ENCODE measurements around the gene CDH3.

CDH3 gene

DNA sequence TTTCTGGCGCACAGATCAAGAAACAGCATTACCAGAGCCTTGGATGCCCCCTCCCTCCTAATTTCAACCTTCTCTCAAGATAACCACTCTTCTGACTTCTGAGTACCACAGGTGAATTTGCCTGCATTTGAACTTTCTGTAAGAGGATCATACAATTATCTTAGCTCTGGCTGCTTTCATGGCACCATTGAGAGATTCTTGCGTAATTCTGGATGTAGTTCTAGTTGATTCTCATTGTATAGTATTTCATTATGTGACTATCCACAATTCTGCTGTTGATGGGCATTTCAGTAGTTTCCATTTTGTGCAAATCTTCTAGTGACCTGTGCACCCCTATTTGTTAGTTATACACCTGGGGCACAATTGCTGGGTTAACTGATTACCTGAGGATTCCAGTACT is 7.5 kb downstream of the CDH3 start:
- DNase-seq: no peak

DNA sequence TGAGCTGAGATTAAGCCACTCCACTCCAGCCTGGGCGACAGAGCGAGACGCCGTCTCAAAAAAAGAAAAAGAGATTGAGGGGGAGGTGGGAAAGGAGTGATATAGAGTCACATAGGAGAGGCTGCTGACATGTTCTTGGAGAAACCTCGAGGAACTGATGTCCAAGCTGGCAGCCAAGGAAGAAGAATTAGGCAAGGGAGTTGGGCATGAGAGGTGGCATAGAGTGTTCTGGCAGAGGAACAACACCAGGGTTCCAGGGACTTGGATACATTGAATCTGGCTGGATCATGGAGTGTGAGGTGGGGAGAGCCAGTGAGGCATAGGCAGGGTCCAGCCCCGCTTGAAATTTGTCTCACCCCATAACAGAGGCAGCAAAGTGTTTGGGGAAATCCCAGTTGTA is 10.7 kb downstream of the CDH3 start:
- no peak for DNase-seq

DNA sequence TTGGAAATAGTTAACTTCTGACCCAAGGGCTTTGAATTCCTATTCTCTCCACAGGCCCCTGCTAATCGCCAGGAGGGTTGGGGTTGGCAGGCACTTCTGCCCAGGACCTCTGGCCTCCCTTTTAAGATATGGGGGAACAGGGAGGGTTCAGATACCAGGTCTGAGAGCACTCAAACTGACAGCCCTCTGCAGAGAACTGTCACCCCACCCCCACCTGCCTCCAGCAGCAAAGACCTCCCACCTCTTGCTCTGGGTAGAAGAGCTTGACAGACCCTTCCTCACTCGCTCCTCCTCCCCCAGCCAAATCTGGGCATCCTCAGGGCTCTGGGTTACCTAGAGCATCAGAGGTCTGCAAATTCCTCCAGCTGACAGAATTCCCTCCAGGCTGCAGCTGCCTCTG is 11.6 kb downstream of the CDH3 start:
- no peak for DNase-seq

DNA sequence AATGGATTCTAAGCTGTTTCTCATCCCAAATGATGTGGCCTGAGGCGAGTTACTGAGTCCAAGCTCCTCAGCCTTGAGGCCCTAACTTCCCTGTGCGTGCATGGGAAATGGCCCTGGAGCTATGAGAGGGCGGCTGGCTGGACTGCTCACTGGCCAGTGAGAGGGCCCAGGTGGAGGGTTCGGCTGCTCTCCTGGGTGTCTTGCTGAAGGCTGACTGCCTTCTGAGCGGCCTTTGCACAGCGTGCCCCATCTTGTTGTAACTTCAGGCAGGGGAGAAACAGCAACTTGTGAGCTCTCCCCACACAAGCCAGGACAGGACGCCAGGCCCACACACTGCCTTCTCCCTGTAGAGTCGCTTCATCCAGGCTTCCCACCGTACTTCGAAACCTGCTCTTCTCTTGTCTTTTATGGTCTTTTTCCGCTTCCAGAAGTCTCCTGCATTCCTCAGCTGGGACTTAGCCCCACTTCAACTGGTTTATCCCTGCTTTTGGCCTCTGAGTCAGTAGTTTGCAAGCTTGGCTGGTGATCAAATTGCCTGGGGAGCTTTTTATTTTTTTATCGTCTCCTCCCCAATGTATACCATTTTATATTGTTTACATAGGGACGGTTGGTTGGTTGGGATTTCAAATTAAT is 13.3 kb downstream of the CDH3 start:
- no peak for DNase-seq

DNA sequence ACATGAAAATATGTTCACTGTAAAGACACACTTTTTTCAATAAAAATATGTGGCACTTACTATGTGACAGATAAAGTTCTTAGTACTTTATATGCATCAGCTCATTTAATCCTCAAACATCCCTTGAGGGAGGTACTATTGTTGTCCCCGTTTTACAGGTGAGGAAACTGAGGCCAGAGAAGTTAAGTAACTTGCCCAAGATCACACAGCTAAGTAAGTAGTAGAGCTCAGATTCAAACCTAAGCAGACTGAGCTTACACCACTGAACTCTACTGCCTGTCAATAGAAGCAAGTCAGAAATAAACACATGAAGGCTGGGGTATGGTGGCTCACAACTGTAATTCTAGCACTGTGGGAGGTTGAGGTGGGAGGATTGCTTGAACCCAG is 13.9 kb downstream of the CDH3 start:
- no peak for DNase-seq

DNA sequence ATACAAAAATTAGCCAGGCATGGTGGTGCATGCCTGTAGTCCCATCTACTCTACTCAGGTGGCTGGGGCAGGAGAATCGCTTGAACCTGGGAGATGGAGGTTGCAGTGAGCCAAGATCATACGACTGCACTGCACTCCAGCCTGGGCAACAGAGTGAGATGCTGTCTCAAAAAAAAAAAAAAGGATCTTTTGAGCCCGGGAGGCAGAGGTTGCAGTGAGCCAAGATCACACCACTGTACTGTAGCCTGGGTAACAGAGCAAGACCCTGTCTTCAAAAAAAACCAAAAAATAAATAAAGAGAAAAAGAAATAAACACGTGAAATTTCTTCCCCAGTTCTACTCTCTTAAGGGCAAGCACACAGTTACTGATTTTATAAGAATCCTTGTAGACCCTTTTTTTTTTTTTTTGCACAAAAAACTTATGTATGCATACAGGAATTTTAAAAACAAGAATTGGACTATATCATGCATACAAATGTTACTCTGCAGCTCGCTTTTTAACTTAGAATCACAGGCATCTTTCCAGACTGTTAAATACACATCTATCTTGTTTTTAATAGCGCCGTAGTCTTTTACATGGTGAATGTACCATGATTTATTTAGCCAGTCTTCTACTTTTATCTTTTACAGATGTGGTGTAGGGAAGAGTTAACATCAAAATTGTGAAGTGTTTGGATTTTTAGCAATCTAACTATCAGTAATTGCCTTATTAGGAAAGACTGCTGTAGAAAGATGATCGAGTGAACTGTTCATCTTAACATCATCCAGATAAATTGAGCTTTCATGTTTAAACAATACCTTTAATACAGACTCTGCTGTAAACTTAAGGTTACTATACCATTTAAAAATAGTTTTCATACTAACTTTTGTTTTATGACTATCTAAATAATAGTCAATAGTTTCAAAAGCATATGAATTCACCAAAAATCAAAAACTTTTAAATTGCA is 14.6 kb downstream of the CDH3 start:
- no peak for DNase-seq

DNA sequence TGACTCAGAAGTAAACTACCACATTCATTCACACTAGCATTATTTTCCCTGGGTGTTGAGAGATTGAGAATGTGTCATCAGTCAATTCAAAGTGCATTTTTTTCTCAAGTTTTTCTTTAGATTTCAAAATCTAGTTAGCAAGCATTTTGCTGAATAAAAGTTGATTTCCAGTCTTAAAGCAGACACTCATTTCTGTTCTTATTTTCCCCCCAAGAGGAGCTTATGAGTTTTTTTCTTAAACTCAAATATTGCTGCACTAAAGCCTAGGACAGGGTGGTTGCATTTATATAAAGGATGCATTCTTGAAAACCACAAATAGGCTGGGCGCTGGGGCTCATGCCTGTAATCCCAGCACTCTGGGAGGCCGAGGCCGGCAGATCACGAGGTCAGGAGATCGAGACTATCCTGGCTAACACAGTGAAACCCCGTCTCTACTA is 15.3 kb downstream of the CDH3 start:
- no peak for DNase-seq

DNA sequence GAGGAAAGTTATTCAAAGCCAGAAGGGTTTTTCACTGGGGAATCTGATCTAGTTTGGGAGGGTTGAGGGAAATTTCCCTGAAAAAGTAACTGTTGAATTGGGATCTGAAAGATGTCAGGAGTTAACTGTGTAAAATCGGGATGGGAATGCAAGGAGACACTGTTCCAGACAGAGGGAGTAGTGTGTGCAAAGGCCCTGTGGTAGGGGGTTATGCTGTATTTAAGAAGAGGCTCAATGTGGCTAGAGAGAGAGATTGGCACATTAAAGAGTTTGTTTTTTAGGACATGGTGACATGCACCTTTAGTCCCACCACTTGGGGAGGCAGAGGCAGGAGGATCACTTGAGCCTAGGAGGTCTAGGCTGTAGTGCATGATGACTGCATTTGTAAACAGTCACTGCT is 16.9 kb downstream of the CDH3 start:
- no peak for DNase-seq

DNA sequence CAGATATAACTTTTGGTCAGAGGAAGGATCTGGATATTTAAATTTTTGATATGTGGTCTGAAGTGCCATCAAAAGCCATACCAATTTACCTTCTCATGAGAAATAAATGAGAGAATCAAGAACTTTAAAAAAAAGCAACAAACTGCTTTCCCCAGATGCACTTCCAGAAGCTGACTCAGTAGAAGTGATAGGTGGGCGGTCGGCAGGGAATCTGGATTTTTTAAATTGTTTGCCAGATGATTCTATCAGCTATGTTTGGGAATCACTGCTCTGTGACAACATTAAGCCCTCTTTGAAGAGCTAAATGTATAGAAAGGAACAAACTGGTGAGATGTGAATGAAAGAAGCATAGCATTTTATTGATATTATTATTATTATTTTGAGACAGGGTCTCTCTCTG is 19.2 kb downstream of the CDH3 start:
- DNase-seq: no peak

DNA sequence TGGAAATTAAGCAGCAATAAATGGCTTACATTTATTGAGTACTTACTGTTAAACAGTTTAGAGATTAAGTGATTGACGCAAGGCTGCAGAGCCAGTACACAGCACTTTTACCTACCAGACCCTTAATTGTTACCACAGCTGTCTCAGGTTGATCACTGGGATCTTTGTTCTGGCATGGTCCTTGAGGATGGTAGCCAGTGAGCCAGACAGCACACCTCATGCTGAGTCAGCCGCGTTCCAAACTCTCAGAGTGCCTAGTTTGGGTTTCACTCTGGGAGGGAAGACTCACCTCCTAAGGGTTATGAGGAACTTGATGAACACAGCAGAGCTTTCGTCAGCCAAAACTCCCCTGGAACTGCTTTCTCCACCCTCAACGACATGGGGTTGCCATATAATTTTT is 20.4 kb downstream of the CDH3 start:
- no peak for DNase-seq

DNA sequence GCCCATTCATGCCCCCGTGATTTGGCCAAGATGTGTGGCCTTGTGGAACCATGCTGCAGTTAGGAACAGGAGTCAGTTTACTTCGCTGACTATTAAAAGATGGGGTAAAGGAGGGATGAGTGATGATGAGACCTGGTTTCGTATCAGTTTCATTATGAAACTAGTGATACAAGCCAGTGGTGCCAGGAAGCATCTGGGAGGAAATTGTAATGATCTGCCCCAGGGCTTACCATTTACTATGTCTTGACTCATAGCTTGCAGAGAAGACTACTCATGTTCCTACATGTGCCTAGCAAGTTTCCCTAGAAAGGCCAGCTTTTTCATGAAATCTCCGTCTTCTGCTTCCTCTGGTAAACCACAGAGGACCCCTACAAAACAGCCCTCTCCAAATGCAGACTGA is 23.2 kb downstream of the CDH3 start:
- DNase-seq: no peak

DNA sequence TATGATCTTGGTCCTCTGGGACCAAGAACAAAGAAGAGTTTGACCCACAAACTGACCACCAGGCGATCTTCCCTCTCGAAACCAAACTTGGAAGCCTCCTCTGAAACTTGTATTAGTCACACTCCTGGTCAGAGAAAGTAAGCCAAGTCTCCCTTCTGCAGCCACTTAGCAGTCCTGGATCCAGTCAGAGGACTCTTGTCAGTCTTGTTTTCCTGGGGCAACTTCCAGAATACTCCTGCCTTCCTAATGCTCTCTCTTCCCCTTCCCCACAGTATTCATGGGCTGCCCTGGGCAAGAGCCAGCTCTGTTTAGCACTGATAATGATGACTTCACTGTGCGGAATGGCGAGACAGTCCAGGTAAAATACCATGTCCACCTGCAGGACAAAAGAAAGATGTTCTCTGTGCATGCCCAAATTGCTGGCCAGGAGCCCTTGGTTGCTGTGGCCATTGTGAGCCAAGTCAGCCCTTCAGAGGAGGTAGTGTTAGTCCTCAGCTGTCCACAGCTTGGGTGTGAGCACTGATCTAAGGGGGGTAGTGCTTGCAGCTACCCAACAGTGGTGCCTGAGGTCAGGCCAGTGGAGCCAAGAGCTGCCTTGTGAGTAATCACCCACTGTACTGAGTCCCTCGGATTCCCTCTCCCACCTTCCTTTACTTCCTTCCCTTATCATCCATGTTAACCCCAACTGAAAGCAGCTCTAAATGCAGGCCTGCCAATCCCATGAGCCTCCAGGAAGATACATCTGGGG is 31.2 kb downstream of the CDH3 start:
- DNase-seq: no peak

DNA sequence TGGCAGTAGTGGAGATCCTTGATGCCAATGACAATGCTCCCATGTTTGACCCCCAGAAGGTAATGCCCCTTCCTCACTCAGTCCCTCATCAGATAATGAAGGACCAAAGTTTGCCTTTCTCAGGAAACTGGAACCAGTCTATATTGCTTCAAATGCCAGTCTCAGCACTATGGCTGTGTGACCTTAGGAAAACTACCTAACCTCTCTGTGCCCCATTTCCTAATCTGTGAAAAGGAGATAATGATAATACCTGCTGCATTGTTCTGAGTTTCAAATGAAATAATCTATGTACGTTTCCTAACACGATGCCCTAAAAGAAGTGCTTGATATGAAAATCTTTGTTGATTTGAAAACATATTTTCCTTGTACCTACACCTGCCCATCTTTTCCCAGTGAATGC is 35.9 kb downstream of the CDH3 start:
- no peak for DNase-seq

DNA sequence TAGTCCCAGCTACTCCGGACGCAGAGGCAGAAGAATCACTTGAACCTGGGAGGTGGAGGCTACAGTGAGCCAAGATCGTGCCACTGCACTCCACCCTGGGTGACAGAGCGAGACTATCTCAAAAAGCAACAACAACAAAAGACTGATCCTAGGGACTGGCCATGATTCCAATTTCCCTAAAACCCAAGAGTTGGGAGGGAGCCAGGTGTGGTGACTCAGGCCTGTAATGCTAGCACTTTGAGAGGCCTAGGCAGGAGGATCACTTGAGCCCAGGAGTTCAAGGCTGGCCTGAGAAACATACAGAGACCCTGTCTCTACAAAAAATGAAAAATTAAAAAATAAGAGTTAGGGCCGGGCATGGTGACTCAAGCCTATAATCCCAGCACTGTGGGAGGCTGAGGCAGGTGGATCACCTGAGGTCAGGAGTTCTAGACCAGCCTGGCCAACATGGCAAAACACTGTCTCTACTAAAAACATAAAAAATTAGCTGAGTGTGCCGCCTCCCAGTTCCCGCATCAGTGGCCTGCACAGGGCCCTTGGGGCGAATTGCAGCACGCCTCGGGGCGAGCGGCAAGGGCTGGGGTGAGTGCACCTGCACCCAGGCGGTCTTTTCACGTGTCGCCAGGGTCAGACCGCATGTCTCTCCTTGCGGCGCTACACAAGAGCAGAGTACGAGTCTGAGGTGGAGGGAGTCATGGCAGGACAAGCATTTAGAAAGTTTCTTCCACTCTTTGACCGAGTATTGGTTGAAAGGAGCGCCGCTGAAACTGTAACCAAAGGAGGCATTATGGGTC is 40.8 kb downstream of the CDH3 start:
- no peak for DNase-seq

DNA sequence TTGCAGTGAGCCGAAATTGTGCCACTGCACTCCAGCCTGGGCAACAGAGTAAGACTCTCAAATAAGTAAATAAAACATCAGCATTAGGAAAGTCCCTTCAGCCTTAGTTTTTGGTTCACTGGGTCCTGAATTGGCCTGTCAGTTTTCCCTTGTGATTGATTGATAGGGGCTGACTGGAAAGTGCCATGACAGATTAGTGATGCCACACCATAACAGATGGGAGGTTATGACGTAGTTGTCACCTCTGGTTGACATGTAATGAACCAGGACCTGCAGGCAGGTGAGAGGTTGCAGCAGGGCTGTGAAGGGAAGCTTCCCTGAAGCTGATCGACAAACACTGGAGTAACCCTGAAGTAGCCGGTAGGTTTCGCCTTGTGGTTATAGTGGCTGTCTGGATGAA is 41.8 kb downstream of the CDH3 start:
- DNase-seq: no peak

DNA sequence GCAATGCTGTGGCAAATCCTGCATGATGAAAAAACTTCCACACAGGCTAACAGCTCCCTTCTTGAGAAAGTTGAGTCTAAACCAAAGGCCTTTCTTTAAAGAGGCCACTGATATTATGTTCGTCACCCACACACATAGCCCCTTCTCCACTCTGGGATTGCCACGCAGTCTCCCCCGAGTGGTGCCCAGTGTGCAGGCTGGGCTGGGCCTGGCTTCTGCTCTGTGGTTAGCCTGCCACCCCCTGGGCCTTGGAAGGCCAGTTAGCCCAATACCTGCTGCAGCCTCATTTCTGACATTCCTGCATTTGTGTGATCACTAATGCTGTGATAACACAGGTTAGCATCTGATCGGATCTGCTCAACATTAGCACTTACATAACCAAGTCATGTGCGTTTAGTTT is 44.8 kb downstream of the CDH3 start:
- DNase-seq: no peak

DNA sequence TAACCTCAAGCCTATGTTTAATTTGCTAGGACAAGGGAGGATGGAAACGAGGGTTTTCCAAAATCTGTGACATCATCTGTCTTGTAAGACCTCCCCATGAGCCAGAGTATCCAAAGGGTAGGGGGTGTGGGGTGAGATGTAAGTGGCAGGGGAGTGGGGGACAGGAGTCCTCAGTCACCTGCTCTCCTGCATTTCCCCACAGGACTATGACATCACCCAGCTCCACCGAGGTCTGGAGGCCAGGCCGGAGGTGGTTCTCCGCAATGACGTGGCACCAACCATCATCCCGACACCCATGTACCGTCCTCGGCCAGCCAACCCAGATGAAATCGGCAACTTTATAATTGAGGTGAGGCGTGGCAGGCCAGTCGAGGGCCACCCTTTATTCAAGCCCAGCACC is 50.5 kb downstream of the CDH3 start:
- DNase-seq: no peak

DNA sequence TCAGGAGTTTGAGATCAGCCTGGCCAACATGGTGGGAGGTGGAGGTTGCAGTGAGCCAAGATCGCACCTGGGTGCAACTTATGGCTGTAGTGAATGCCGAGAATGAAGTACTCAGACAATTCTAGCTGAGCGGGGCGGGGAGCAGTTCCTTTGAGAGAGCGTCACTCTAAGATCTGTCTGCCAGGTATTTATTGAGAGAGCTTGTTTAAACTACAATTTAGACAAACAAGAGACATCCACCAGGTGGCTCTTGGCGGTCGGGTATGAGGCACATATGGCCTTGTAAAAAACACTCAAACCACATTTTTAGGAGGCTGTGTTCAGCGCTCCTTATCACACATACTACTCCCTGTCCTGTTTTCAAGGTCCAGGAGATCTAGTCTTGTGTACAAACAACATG is 51.4 kb downstream of the CDH3 start:
- no peak for DNase-seq

DNA sequence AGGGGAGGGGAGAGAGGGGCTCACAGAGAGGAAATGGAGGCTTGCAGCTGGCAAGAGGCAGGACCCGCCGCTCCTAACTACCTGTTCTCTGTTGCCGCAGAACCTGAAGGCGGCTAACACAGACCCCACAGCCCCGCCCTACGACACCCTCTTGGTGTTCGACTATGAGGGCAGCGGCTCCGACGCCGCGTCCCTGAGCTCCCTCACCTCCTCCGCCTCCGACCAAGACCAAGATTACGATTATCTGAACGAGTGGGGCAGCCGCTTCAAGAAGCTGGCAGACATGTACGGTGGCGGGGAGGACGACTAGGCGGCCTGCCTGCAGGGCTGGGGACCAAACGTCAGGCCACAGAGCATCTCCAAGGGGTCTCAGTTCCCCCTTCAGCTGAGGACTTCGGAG is 53.0 kb downstream of the CDH3 start:
- DNase-seq: no peak

DNA sequence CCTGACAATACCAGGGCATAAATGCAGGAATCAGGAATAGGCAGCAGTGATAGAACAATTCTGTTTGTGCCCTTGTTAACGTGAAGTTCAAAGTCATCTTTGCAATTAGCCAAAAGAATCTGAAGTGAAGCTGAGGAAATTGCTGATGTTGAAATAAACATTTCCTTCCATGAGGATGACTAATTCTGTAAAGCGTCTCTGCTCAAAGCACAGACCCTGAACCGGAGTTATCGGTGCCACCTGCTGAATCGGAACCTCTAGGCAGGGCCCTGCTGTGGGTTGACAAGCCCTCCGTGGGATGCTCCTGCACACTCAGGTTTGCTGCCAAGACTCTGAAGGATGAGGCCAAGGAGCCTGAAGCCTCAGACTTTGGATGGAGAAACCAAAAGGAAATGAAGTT is 55.0 kb downstream of the CDH3 start:
- DNase-seq: no peak

DNA sequence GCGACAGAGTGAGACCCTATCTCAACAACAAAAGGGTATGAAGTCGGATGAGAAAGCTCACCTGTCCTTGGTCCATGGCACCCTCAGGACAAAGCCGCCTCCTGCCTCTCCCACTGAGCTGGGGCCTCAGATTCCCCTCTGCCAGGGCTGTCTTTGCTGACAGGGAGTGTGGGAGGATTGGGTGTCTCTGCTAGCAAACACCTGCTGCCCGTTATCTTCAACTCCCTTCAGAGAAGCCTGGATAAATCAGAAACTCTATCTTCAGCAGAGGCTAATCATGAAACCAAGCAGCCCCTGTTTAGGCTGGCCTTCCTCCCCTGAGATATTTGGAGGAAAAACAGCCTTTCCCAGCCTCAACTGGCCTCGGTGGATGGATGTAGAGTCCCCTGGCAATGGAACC is 55.7 kb downstream of the CDH3 start:
- no peak for DNase-seq

DNA sequence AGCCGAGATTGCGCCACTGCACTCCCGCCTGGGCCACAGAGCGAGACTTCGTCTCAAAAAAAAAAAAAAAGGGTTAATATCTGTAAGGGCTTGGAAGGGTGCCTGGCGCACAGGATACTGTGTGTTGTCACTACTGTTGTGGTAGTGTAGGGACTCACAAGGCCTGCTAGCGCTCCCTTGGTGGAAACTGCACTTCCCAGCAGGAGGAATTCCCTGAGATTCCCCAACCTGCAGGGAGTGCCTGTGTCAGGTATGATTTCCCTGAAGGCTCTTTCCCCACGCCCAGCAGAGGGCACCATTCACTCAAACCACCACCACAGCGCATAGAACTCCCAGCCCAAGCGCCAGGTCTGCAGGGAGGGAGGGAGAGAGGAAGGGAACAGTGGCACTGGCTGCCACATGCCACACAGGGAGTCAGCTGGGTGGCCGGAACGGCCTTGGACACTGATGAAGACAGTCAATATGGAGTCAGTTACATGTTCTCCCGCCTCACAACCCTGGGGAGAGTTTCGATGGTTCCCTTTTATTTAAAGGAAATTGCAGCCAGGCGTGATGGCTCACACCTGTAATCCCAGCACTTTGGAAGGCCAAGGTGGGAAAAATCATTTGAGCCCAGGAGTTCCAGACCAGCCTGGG is 59.2 kb downstream of the CDH3 start:
- DNase-seq: peak; percentile 5 to 41
